Omental fat pad (tissue), 4 donors: ENCODE data around the gene PFKFB1. TPM values are rescaled to one million over a fixed set of nuclear protein-coding genes. Genes with fewer than 3 reads are reported as not detected.

Experiments used
- ATAC-seq: fragments of 150-250 bp; one replicate; pipeline ENCODE4 v1.9.1; 2016; ENCODE audit warnings: mild to moderate bottlenecking, moderate library complexity; ENCODE audit not compliant: low FRiP score
- DNase-seq: peaks from one replicate; pipeline ENCODE4 v3.0.0-alpha.2; 2019; ENCODE audit warnings: low spot score
- CTCF ChIP-seq, 3 donors: fragments of 450-650 bp; IDR thresholded peaks; one replicate each; pipeline ENCODE4 v1.5.1; 2016 to 2017; ENCODE audit warnings: antibody characterized with exemption in 3 of 3, mild to moderate bottlenecking in 3 of 3, moderate library complexity in 2 of 3
- total RNA-seq, 4 donors: library from RNA; depleted of rRNA; stranded (reverse); fragments of >200 nt; gene quantifications; one replicate each; pipeline ENCODE4 v1.1.0, GENCODE V29; 2016

Gene PFKFB1
- total RNA-seq, 4 donors from 2014 or later: 10.4 to 23.8 (median 14.2) TPM

- no peak for TF ChIP-seq CTCF (IDR thresholded peaks at IDR 0.05)
- DNase-seq (no peak), ATAC-seq (no peak)
These were observed 58.7 kb downstream of the PFKFB1 start for GRCh38 chrX:54935306-54935705.

- no peak for DNase-seq
- no peak for TF ChIP-seq CTCF (IDR thresholded peaks at IDR 0.05)
- ATAC-seq: no peak
These were observed 59.1 kb downstream of the PFKFB1 start for GRCh38 chrX:54934890-54935289.

GRCh38 chrX:54934058-54934457 is 59.9 kb downstream of the PFKFB1 start:
- ATAC-seq: no peak
- DNase-seq: no peak
- no peak for TF ChIP-seq CTCF (IDR thresholded peaks at IDR 0.05)

GRCh38 chrX:54933150-54933826 is 60.7 kb downstream of the PFKFB1 start:
- DNase-seq (no peak), ATAC-seq (no peak)
- no peak for TF ChIP-seq CTCF (IDR thresholded peaks at IDR 0.05)

GRCh38 chrX:54931107-54931506 is 62.9 kb downstream of the PFKFB1 start:
- TF ChIP-seq CTCF (IDR thresholded peaks at IDR 0.05): no peak
- ATAC-seq: no peak
- no peak for DNase-seq

GRCh38 chrX:54930291-54931049 is 63.5 kb downstream of the PFKFB1 start:
- ATAC-seq (no peak), DNase-seq (no peak)
- no peak for TF ChIP-seq CTCF (IDR thresholded peaks at IDR 0.05)

- DNase-seq: no peak
- TF ChIP-seq CTCF (IDR thresholded peaks at IDR 0.05): no peak
- no peak for ATAC-seq
These were observed 65.1 kb downstream of the PFKFB1 start for GRCh38 chrX:54928876-54929275.
